ENCODE measurements around the gene ZFP2.
"Not testable (repeated sequence)": the region's sequence is repeated elsewhere in the genome, so short reads cannot be mapped to it uniquely, and the experiment has no call there.

ZFP2 gene

DNA sequence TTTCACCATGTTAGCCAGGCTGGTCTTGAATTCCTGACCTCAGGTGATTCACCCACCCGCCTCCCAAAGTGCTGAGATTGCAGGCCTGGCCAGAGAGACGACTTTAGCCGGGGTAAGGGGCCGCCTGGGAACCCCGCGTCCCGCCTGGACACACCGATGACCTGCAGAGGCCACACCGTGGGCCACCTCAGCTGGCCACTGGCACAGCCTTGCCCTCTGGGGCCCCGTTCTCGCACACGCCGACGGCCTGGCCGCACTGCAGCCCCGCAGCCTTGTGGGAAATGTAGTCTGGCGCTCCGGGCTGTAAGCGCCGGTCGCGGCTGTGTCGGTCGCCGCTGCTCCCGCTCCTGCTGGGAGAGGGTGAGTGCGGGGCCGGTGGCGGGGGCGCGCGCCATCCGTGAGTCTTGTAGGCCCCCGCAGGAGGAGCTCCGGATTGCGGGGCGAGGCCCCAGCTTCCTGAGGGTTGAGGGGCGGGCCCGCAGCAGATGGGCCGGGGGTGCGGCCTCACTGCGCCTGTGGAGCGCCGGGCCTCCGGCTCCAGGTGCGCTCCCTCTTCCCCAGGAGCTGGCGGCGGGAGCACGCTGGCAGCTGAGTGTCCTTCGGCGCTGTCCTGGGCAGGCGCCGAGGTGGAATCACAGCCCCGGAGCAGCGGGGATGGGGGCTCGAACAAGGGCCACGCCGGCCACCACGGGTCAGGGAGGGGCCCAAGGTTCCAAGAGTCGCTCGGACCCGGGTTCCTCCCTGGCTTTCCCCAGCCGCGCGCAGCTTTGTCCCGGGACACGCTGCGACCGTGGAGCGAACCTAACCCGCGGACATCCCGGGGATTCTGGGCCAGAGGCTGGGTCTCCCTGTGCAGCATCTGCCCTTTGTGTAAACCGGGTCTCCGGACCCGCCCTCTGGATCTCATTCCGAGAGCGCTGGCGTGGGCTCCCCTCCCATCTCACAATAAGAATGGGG, at the start of gene ZFP2:
Gene ZFP2, plus strand, starts transcription at position 299 of the 957 bp plus-strand sequence. CDS start 35,401 bp downstream, outside the sequence.
- DNase-seq (ENCODE audit: low read depth in 2 of 2) = peak in 1 of 2 donors; percentile 8

DNA sequence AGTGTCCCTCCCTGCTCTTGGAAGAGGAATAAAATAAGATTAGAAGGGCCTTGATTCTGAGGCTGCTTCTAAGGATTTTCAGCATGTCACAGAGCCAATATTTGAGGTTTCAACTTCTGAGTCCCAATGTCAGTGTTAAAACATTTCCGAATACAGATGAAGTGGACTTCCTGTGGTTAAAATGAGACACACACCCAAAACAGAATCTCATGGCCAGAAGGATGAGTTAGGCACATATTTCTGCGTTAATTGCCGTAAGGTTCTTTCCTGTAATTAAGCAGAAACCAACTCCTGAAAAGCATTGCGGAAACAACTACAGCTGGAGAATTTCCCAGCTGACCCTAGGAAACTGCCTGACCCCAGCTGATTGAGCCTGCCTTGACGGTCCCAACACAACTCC, 46.4 kb upstream of the ZFP2 start:
- no peak for DNase-seq (ENCODE audit: low read depth in 2 of 2)

DNA sequence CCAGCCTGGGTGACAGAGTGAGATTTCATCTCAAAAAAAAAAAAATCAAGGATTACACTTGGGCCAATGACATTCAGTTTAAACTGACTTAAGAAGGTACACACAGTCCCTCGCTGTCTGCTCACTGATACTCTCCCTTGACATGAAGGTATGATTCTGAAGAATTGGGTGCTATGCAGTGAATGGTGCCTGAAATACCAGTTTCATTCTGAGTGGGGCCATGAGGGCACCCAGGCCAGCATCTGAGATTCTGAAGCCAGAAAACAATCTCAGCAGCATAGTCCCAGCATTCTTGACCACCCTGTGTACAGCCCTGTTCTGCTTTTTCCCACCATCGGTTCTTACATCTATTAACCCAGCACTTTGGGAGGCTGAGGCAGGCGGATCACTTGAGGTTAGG, 43.8 kb upstream of the ZFP2 start:
- no peak for DNase-seq (ENCODE audit: low read depth in 2 of 2)

DNA sequence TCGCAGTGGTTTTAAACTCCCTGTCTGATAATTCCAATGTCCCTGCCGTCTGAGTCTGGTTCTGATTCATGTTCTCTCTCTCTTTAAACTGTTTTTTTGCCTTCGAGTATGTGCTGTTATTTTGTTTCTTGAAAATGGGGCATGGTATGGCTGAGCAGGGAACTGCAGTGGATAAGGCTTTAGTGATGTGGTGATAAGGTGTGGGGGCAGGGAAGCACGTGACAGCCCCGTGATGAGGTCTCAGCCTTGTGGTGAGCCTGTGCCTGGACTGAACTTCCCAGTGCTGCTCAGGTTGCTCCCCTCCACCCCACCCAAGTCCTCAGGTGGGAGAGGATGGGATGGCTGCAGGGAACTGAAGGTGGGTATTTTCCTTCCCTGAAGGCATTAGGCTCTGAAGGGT, 41.4 kb upstream of the ZFP2 start:
- DNase-seq (ENCODE audit: low read depth in 2 of 2) = no peak

DNA sequence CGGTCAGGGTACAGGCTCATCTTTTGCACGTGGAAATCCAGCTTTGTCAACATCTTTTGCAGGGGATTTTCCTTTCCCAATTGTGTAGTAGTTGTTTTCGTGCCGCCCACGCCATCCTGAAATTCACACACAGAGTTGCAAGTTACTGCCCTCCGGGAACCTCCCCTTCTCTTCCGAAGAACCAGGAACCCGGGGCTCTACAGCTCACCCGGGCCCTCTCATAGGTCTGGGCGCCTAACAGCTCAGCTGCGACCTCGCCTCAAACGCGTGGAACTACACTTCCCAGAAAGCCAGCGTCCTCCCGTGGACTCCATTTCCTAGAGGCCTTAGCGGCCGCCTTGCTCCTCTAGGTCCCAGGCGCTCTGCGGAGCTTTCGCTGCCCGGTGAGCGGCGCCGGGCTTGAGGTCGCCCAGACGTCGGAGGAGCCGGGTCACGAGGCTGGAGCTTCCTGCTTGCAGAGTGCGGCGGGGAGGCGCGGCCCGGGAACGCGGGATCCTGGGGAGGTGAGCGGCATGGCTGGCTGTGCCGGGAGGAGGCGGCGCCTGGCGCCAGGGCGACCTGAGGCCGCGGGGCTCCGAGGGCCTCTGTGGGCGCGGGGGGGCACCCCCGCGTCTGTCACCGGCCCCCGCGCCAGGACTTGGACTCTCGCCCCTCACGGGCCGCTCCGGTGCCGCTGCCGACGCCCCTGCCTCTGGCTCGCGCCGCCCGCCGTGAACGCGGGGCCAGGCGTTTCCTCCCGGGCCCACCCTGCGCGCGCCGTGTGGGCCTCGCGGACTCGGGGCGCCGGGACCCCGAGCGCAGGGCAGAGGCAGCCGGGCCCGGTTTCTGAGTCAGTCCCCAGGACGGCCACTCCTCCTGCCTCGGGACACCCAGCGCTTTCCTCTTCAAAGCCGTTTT, 35.8 kb upstream of the ZFP2 start, which contains the start of gene ZNF354B:
Gene ZNF354B, plus strand, starts transcription at position 329 of the 897 bp plus-strand sequence. CDS start 1,095 bp downstream, outside the sequence.
- peak; percentile 71 to 77 for DNase-seq (ENCODE audit: low read depth in 2 of 2)

DNA sequence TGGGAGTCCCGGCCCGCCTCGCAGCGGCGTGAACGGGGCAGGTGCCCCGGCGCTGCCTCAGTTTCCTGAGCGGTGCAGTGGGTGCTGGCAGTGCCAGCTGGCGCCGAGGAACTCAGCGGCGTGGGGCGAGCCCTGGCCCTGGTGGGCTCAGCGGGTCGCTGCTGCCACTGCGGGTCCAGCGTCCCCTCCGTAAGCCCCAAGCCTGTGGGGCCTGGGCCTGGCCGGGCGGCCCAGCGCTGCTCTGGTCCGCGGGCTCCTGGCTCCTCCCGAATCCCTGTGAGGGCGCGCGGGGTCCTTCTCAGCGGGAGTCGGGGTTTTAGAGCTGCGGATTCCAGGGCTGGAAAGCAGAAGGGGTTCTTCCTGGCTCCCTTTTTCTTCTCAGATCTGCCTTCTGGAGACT, 35.1 kb upstream of the ZFP2 start:
- not testable (repeated sequence) for DNase-seq (ENCODE audit: low read depth in 2 of 2)

DNA sequence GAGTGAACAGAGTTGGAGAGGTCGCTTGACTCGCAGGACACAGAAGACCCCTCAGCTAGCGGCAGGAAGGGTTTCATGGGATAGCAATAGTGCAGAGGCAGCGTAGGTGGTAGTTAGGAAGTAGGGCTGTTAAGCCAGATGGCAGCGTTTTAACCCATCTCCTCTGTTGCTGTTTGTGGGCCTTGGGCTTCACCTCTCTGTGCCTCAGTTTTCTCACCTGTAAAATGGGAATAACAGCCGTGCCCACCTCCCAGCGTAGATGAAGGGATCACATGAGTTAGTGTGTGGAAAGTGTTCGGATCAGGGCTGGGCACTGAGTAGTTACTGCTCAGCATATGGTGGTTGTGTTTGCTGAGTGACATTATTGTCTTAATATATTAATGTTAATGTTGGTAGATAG, 34.1 kb upstream of the ZFP2 start:
- no peak for DNase-seq (ENCODE audit: low read depth in 2 of 2)

DNA sequence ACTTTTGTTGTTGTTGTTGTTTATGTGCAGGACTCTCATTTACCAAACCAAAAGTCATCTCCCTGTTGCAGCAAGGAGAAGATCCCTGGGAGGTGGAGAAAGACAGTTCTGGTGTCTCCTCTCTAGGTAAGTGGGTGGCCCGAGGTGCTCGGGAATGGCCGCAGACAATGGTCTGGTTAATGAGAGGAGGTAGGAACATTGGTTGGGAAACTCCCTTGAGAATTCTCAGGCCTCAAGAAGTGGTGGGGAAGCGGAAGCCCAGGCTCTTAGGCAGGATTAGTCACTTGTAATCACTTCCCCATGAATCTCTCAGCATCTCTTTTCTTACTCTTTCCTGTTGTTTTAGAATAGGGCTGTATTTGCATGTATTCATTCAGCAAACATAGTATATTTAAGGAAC, 28.8 kb upstream of the ZFP2 start:
- DNase-seq (ENCODE audit: low read depth in 2 of 2) = no peak

DNA sequence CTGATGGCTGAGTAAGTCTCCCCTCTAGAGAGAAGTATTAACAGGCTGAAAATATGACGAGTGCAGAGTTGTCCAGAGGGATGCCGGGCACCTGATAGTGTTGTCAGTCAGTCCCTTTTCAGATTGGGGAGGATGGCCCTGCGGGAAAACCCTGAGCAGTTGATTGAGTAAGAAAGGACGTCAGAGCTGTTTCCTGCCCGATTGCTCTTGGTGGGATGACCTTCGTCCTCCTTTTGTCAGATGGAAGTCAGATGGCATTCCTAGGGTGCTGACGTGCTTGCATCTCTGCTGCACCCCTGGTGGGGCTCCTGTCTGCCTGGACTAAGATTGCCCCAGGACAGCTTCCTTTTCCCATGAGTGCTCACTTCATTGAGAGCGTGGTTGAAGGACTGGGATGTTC, 26.1 kb upstream of the ZFP2 start:
- DNase-seq (ENCODE audit: low read depth in 2 of 2) = no peak

DNA sequence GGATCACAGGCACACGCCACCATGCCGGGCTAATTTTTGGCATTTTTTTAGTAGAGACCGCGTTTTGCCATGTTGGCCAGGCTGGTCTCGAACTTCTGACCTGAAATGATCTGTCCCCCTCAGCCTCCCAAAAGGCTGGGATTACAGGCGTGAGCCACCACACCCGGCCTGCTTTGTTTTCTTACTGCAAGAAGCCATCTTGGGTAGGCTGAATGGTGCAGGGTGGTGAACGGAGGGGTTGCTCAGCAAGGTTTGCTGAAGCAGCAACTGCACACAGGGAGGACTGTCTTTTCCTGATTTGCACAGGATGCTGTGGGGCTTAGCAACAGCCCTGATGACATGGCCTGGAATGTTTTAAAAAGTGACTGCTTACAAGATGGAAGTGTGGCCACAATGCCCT, 25.3 kb upstream of the ZFP2 start:
- no peak for DNase-seq (ENCODE audit: low read depth in 2 of 2)

DNA sequence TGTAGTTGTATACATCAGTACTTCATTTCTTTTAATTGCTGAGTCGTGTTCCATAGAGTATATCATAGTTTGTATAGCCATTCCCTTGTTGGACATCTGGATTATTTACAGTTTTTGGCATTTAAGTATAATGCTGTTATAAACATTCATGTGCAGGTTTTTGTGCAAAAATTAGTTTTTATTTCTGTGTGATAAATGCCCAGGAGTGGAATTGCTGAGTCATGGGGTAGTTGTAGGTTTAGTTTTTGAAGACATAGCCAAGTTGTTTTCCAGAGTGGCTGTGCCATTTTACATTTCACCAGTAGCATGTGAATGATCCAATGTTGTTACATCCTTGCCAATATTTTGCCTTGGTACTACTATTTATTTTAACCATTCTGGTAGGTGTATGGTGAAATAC, 23.4 kb upstream of the ZFP2 start:
- no peak for DNase-seq (ENCODE audit: low read depth in 2 of 2)

DNA sequence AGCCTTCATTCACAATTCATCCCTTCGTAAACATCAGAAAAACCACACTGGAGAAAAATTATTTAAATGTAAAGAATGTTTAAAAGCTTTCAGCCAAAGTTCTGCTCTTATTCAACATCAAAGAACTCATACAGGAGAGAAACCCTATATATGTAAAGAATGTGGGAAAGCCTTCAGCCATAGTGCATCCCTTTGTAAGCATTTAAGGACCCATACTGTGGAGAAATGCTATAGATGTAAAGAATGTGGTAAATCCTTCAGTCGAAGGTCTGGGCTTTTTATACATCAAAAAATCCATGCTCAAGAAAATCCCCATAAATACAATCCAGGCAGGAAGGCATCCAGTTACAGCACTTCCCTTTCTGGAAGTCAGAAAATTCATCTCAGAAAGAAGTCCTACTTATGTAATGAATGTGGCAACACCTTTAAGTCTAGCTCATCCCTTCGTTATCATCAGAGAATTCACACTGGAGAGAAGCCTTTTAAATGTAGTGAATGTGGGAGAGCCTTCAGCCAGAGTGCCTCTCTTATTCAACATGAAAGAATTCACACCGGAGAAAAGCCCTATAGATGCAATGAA, 12.5 kb upstream of the ZFP2 start:
- DNase-seq (ENCODE audit: low read depth in 2 of 2) = not testable (repeated sequence)

DNA sequence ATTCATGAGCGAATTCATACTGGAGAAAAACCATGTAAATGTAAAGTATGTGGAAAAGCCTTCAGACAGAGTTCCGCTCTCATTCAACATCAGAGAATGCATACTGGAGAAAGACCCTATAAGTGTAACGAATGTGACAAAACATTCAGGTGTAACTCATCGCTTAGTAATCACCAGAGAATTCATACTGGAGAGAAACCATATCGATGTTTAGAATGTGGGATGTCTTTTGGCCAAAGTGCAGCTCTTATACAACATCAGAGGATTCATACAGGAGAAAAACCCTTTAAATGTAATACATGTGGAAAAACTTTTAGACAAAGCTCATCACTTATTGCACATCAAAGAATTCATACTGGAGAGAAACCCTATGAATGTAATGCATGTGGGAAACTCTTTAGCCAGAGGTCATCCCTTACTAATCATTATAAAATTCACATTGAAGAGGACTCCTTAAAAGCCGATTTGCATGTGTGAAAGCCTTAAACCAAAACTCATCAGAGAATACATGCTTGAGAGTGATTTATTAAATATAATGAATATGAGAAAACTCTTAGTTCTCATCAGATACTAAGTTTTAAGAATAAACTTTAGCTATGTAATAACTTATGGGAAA, 11.8 kb upstream of the ZFP2 start:
- no peak for DNase-seq (ENCODE audit: low read depth in 2 of 2)

DNA sequence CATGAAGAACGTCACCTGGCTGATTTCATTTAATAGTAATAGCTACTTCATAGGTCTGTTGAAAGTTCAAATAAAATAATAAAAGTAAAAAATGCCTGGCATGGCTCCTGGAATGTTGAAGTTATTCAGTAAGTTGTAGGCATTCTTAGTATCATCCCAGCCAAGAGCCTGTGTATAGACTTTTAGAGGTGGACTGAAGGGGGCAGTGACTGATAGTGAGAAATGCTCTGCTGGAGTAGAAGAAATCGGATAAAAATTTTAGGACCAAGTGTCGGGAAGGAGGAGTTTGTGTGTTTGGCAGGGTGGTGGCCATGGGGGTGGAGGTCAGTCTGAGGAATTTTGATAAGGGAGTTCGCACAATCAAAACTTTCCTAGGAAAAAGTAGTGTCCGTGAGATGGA, 3.6 kb downstream of the ZFP2 start:
- no peak for DNase-seq (ENCODE audit: low read depth in 2 of 2)

DNA sequence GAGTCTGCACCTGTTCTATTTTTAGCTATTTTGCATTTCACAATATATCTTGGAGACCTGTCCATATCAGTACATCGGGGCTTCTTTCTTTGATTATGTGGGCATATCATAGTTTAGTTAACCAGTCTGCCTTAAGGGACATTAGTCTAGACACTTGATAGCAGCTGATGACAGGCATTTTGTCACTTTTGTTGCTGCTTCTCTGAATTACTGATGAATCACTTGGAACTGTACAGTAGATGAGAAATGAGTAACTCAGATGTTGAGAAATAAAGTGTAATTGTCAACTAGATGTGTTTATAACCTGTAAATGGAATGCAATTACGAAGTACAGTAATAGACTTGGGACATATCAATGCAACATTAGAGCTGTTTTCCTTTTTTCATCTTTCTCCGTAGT, 7.1 kb downstream of the ZFP2 start:
- no peak for DNase-seq (ENCODE audit: low read depth in 2 of 2)

DNA sequence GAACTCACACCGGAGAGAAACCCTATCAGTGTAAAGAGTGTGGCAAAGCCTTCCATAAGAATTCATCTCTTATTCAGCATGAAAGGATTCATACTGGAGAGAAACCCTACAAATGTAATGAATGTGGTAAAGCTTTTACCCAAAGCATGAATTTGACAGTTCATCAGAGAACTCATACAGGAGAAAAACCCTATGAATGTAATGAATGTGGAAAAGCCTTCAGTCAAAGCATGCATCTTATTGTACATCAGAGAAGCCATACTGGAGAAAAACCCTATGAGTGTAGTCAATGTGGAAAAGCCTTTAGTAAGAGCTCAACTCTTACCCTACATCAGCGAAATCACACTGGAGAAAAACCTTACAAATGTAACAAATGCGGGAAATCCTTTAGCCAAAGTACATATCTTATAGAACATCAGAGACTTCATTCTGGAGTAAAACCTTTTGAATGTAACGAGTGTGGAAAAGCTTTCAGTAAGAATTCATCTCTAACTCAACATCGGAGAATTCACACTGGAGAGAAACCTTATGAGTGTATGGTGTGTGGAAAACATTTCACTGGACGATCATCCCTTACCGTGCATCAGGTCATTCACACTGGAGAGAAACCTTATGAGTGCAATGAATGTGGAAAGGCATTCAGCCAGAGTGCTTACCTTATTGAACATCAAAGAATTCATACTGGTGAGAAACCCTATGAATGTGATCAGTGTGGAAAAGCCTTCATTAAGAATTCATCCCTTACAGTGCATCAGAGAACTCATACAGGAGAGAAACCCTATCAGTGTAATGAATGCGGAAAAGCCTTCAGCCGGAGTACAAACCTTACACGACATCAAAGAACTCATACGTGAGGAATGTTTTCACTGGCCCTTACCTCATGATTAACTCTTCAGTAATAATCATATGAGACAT, 36.4 kb downstream of the ZFP2 start:
- DNase-seq (ENCODE audit: low read depth in 2 of 2) = no peak

DNA sequence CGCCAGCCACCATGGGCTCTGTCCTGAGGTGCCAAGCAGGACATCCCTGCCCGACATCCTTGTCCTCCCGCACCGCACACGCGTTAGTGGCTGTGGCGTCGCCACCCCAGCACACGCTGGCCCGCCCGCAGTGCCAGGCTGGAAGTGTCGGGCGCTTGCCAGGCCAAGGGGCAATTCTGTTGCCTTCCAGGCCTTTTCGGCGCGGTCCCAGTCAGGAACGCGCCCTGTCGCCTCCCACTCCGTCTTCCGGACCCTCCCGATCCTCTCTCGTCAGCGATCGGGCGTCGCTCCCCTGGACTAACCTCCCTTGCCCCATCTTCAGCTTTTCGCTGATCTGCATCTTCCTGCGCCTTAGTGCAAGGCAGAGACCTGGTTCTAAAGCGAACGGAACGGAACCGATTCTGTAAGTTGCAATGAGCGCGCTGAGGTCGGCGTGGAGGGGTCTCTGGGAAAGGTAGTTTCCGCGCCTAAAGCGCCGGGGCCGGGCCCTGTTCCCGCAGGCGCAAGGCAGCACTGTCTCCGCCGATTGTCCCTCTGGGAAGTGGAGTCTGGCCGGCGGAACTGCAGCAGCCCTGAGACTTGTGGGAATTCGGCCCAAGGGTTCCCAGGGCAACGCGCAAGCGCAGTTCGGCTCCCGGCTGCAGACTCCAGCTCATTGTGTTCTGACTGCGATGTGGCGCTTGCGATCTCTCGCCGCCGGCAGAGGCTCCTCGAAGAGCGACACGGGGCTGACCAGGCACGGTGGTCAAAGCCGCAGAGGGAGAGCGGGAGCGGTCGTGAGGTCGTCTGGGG, 45.1 kb downstream of the ZFP2 start, which contains the start of gene ZNF454:
Gene ZNF454, plus strand, starts transcription at position 630 of the 792 bp plus-strand sequence. CDS start 1,594 bp downstream, outside the sequence.
- no peak for DNase-seq (ENCODE audit: low read depth in 2 of 2)

DNA sequence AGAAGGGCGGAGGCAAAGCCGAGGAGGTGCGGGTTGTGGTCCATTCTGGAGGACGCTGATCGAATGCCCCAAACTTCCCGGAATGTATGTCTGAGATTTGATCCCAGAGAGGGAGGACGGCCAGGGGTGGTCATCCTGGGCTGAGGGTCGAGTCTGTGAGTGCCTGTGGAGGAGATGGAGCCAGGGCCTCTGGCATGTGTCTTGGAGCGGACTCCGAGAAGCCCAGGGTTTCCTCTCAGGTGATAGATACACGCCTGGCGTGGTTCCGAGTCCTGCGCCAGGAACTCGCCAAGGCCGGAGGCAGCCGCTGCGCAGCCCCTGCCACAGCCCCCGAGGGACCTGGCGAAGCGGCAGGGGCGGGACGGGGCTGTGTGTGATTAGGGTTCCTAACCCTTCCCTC, 45.6 kb downstream of the ZFP2 start:
- DNase-seq (ENCODE audit: low read depth in 2 of 2) = no peak

DNA sequence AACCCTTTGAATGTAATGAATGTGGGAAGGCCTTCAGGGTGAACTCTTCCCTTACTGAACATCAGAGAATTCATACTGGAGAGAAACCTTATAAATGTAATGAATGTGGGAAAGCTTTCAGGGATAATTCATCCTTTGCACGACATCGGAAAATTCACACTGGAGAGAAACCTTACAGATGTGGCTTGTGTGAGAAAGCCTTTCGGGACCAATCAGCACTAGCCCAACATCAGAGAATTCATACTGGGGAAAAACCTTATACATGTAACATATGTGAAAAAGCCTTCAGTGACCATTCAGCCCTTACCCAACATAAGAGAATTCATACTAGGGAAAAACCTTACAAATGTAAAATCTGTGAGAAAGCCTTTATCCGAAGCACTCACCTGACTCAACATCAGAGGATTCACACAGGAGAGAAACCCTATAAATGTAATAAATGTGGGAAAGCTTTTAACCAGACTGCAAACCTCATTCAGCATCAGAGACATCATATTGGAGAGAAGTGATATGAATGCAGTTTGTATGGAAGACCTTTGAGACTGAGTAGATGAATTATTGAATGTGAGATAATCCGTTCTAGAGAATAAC, 69.8 kb downstream of the ZFP2 start:
- DNase-seq (ENCODE audit: low read depth in 2 of 2) = no peak
